Ovary (tissue), 3 donors: ENCODE results near the gene MAP1B.

Experiments used
- CTCF ChIP-seq, 3 donors: fragments of 450-650 bp in 2 of 3; fragments of 200-600 bp in 1 of 3; IDR thresholded peaks; one replicate each; pipeline versions ENCODE4 v1.5.1 to v1.8.0; 2016 to 2022; ENCODE audit warnings: antibody characterized with exemption in 3 of 3, mild to moderate bottlenecking in 1 of 3
- POLR2A ChIP-seq: fragments of 450-650 bp; IDR thresholded peaks from one replicate; pipeline ENCODE4 v1.6.1; 2017; ENCODE audit warnings: antibody characterized with exemption, mild to moderate bottlenecking, moderate library complexity
- donor health status: DM: no; HTN: no; CAD: no.

GRCh38 chr5:72133212-72133990, 26.1 kb downstream of the MAP1B start:
- TF ChIP-seq CTCF (IDR thresholded peaks at IDR 0.05) (no peak), POLR2A (no peak)
